Measurements from ENCODE around the gene SLC12A1. TPM values are rescaled to one million over a fixed set of nuclear protein-coding genes. Genes with fewer than 3 reads are reported as not detected.

The SLC12A1 gene
- total RNA-seq, 1 donor from 2014 or later, result not detected

GRCh38 chr15:48337607-48338006 lies 131.5 kb downstream of the SLC12A1 start:
- no peaks in the 10 kb centered on the region for H3K27me3 ChIP-seq
- Mint-ChIP-seq H3K9me3 (no peaks in the 10 kb centered on the region), H3K36me3 (peaks cover 18% of the 10 kb centered on the region), H3K27me3 (ENCODE audit: insufficient read depth, low read depth) (no peaks in the 10 kb centered on the region), H3K27ac (no peak overlapping the region), H3K4me1 (peaks cover 14% of the 10 kb centered on the region), H3K4me3 (no peak overlapping the region)
- peaks cover 12% of the 10 kb centered on the region for H3F3A ChIP-seq (ENCODE audit: low read depth)
- peaks cover 3% of the 10 kb centered on the region for H4K20me1 ChIP-seq (ENCODE audit: low read depth)
- no peak overlapping the region for H2AFZ ChIP-seq (replicated peaks)
- H3K27ac ChIP-seq, result no peak overlapping the region
- peaks cover 14% of the 10 kb centered on the region for H3K4me1 ChIP-seq
- no peak overlapping the region for H3K4me3 ChIP-seq
- H3K9me3 ChIP-seq (ENCODE audit: low read depth), result no peaks in the 10 kb centered on the region
- no peak for DNase-seq (ENCODE audit: low spot score)
- no peak overlapping the region for H3K9ac ChIP-seq
- H3K79me2 ChIP-seq (ENCODE audit: low read depth), result peaks cover 16% of the 10 kb centered on the region
- no peak overlapping the region for H3K4me2 ChIP-seq
- peaks cover 12% of the 10 kb centered on the region for H3K36me3 ChIP-seq
- TF ChIP-seq EZH2 (IDR thresholded peaks at IDR 0.05) (no peak), EZH2phosphoT487 (IDR thresholded peaks at IDR 0.05) (no peak), CTCF (IDR thresholded peaks at IDR 0.05) (no peak)

- H3K4me1 ChIP-seq, result no peaks in the 10 kb centered on the region
- Mint-ChIP-seq H3K4me3 (no peak overlapping the region), H3K4me1 (no peaks in the 10 kb centered on the region), H3K27me3 (ENCODE audit: insufficient read depth, low read depth) (no peaks in the 10 kb centered on the region), H3K9me3 (no peaks in the 10 kb centered on the region), H3K36me3 (peaks cover 18% of the 10 kb centered on the region), H3K27ac (no peak overlapping the region)
- no peak overlapping the region for H3K9ac ChIP-seq
- TF ChIP-seq CTCF (IDR thresholded peaks at IDR 0.05), result no peak
- TF ChIP-seq EZH2 (IDR thresholded peaks at IDR 0.05), result no peak
- no peak for TF ChIP-seq EZH2phosphoT487 (IDR thresholded peaks at IDR 0.05)
- no peaks in the 10 kb centered on the region for H3K9me3 ChIP-seq (ENCODE audit: low read depth)
- no peaks in the 10 kb centered on the region for H3K79me2 ChIP-seq (ENCODE audit: low read depth)
- no peak overlapping the region for H3K4me2 ChIP-seq
- H3F3A ChIP-seq (ENCODE audit: low read depth), result peaks cover 8% of the 10 kb centered on the region
- H3K27me3 ChIP-seq, result no peaks in the 10 kb centered on the region
- no peak for DNase-seq (ENCODE audit: low spot score)
- no peak overlapping the region for H3K4me3 ChIP-seq
- H2AFZ ChIP-seq (replicated peaks), result no peak overlapping the region
- H3K36me3 ChIP-seq, result peaks cover 13% of the 10 kb centered on the region
- H4K20me1 ChIP-seq (ENCODE audit: low read depth), result no peaks in the 10 kb centered on the region
- no peak overlapping the region for H3K27ac ChIP-seq
Measured at GRCh38 chr15:48340111-48340510, 134.0 kb downstream of the SLC12A1 start.

GRCh38 chr15:48343865-48344264 lies 137.8 kb downstream of the SLC12A1 start:
- Histone ChIP-seq H3K27ac (no peak overlapping the region), H3K4me2 (no peak overlapping the region), H3K4me1 (no peaks in the 10 kb centered on the region), H3K27me3 (no peaks in the 10 kb centered on the region), H4K20me1 (ENCODE audit: low read depth) (no peaks in the 10 kb centered on the region), H3K9ac (no peak overlapping the region), H3K4me3 (no peak overlapping the region), H3K9me3 (ENCODE audit: low read depth) (no peaks in the 10 kb centered on the region), H3K36me3 (peaks cover 3% of the 10 kb centered on the region), H2AFZ (replicated peaks) (no peak overlapping the region), H3K79me2 (ENCODE audit: low read depth) (no peaks in the 10 kb centered on the region), H3F3A (ENCODE audit: low read depth) (peaks cover 8% of the 10 kb centered on the region)
- no peaks in the 10 kb centered on the region for H3K27me3 Mint-ChIP-seq (ENCODE audit: insufficient read depth, low read depth)
- H3K36me3 Mint-ChIP-seq, result peaks cover 9% of the 10 kb centered on the region
- DNase-seq (ENCODE audit: low spot score), result no peak
- no peaks in the 10 kb centered on the region for H3K9me3 Mint-ChIP-seq
- no peak overlapping the region for H3K27ac Mint-ChIP-seq
- TF ChIP-seq EZH2phosphoT487 (IDR thresholded peaks at IDR 0.05), result no peak
- no peak for TF ChIP-seq EZH2 (IDR thresholded peaks at IDR 0.05)
- no peak for TF ChIP-seq CTCF (IDR thresholded peaks at IDR 0.05)
- H3K4me1 Mint-ChIP-seq, result no peaks in the 10 kb centered on the region
- H3K4me3 Mint-ChIP-seq, result no peak overlapping the region
